Endothelial cell of umbilical vein (primary cell): ENCODE data around the gene CCDC80.

Experiments
- EZH2 ChIP-seq: IDR thresholded peaks from 2 replicates; pipeline ENCODE4 v1.6.1; 2012; ENCODE audit warnings: borderline replicate concordance, low read depth, mild to moderate bottlenecking, moderate library complexity, low read length, inconsistent platforms; ENCODE audit not compliant: severe bottlenecking
- JUN ChIP-seq: IDR thresholded peaks from 2 replicates; pipeline ENCODE4 v1.6.1; 2011; ENCODE audit warnings: borderline replicate concordance, low read depth; ENCODE audit not compliant: insufficient read length, insufficient read depth
- MYC ChIP-seq: IDR thresholded peaks from one replicate; pipeline ENCODE4 v1.6.1; 2011; ENCODE audit warnings: mild to moderate bottlenecking, low read depth, low read length
- POLR2A ChIP-seq: IDR thresholded peaks from 2 replicates; pipeline ENCODE4 v1.6.1; 2012; ENCODE audit warnings: low read depth, mild to moderate bottlenecking, control low read depth, low read length
- POLR2AphosphoS5 ChIP-seq: IDR thresholded peaks from 2 replicates; pipeline ENCODE4 v1.6.1; 2012; ENCODE audit warnings: low read depth, mild to moderate bottlenecking, control low read depth, low read length, moderate library complexity; ENCODE audit not compliant: insufficient read depth
- TF ChIP-seq, protein P1 (sequence below): IDR thresholded peaks from 2 replicates; pipeline ENCODE4 v1.6.1; 2011; ENCODE audit not compliant: insufficient read depth, insufficient read length
- TF ChIP-seq, protein P2 (sequence below), 2 donors: IDR thresholded peaks; 1 replicate in 1 of 2; 2 replicates in 1 of 2; pipeline ENCODE4 v1.5.1; 2011; ENCODE audit warnings: low read length in 2 of 2, mild to moderate bottlenecking in 2 of 2, moderate library complexity in 2 of 2, control low read depth in 1 of 2, inconsistent platforms in 1 of 2, low read depth in 1 of 2; ENCODE audit not compliant: insufficient read depth in 1 of 2; ENCODE audit errors: extremely low read depth in 1 of 2

DNA sequence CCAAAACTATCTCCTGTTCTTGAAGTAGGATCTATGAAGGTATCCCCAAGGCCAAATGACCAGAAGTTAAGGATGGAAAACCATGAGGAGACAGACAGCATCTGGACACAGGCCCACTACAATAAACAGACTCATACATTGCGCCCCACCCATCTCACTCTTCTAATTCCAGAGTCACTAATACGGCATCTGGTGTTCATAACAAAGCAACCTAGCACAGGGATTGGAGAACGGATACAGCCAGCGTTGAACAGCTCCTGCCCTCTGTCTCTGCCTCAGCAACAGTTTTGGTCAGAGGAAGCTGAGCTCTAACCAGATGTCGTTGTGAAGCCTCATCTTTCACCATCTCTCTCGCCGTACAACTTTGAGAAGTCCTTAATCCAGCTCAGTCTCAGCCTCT lies 44.5 kb upstream of the CCDC80 start:
- TF ChIP-seq POLR2A (no peak), POLR2AphosphoS5 (no peak), MYC (no peak), EZH2 (no peak), JUN (no peak)
- TF ChIP-seq, protein P1, sequence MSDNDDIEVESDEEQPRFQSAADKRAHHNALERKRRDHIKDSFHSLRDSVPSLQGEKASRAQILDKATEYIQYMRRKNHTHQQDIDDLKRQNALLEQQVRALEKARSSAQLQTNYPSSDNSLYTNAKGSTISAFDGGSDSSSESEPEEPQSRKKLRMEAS, result no peak
- TF ChIP-seq, protein P2, sequence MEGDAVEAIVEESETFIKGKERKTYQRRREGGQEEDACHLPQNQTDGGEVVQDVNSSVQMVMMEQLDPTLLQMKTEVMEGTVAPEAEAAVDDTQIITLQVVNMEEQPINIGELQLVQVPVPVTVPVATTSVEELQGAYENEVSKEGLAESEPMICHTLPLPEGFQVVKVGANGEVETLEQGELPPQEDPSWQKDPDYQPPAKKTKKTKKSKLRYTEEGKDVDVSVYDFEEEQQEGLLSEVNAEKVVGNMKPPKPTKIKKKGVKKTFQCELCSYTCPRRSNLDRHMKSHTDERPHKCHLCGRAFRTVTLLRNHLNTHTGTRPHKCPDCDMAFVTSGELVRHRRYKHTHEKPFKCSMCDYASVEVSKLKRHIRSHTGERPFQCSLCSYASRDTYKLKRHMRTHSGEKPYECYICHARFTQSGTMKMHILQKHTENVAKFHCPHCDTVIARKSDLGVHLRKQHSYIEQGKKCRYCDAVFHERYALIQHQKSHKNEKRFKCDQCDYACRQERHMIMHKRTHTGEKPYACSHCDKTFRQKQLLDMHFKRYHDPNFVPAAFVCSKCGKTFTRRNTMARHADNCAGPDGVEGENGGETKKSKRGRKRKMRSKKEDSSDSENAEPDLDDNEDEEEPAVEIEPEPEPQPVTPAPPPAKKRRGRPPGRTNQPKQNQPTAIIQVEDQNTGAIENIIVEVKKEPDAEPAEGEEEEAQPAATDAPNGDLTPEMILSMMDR (IDR thresholded peaks at IDR 0.05; ENCODE audit: extremely low read depth in 1 of 2, insufficient read depth in 1 of 2, low read depth in 1 of 2, low read length in 2 of 2), result no peak
